HG03469 (cell line): ENCODE results near the gene CBR3.

Source experiments
- ATAC-seq: cut with Tn5 transposase; IDR thresholded peaks from one replicate; pipeline ENCODE4 v1.9.1; 2021; ENCODE audit warnings: mild to moderate bottlenecking, moderate library complexity, moderate number of reproducible peaks; ENCODE audit not compliant: unreplicated experiment

The CBR3 gene

GRCh38 chr21:36149788-36150711 is 15.2 kb downstream of the CBR3 start:
- peak; percentile 63 for ATAC-seq

- ATAC-seq: no peak
These were observed 20.9 kb downstream of the CBR3 start for GRCh38 chr21:36155603-36156338.

- peak; percentile 75 for ATAC-seq
These were observed 21.5 kb downstream of the CBR3 start for GRCh38 chr21:36156339-36156814.

- peak; percentile 16 for ATAC-seq
These were observed 22.2 kb downstream of the CBR3 start, which contains the start of gene DOP1B for GRCh38 chr21:36156815-36157670. Gene DOP1B, plus strand, starts transcription at chr21:36156824. Its CDS starts 7,910 bp downstream, at chr21:36164734.

- no peak for ATAC-seq
These were observed 24.6 kb downstream of the CBR3 start for GRCh38 chr21:36159356-36159921.

- ATAC-seq: no peak
These were observed 25.9 kb downstream of the CBR3 start for GRCh38 chr21:36160850-36161178.

GRCh38 chr21:36162631-36163030 is 27.8 kb downstream of the CBR3 start:
- ATAC-seq: no peak

GRCh38 chr21:36163750-36164741 is 29.2 kb downstream of the CBR3 start:
- no peak for ATAC-seq

GRCh38 chr21:36165356-36165755 is 30.5 kb downstream of the CBR3 start:
- ATAC-seq: no peak

GRCh38 chr21:36166705-36167104 is 31.8 kb downstream of the CBR3 start:
- ATAC-seq: no peak

GRCh38 chr21:36167541-36167940 is 32.7 kb downstream of the CBR3 start:
- no peak for ATAC-seq

GRCh38 chr21:36169470-36170128 is 34.7 kb downstream of the CBR3 start:
- ATAC-seq: no peak

GRCh38 chr21:36170823-36171222 is 35.9 kb downstream of the CBR3 start:
- ATAC-seq: no peak

- ATAC-seq: no peak
These were observed 36.5 kb downstream of the CBR3 start for GRCh38 chr21:36171336-36171735.

GRCh38 chr21:36171741-36172331 is 37.0 kb downstream of the CBR3 start:
- ATAC-seq: no peak

GRCh38 chr21:36174780-36175179 is 39.9 kb downstream of the CBR3 start:
- ATAC-seq: no peak

- ATAC-seq: no peak
These were observed 41.1 kb downstream of the CBR3 start for GRCh38 chr21:36175771-36176565.

- ATAC-seq: no peak
These were observed 43.5 kb downstream of the CBR3 start for GRCh38 chr21:36178349-36178748.
